Activated B cell treated with CpG ODN at 0.5 μM for 24 hours (primary cell): ENCODE results near the gene ADARB2. TPM values are rescaled to one million over a fixed set of nuclear protein-coding genes. Genes with fewer than 3 reads are reported as not detected.
A peak's percentile ranks its signal among the peaks of the same experiment; 100 is the strongest.

Experiments used
- ATAC-seq: fragments of 200-7000 bp; cut with Tn5 transposase; one replicate; pipeline ENCODE4 v1.10.0; 2021; ENCODE audit warnings: low read depth, mild to moderate bottlenecking, moderate library complexity
- CTCF ChIA-PET: fragments of 350-600 bp; sonication (Branson Sonifier 250); formaldehyde crosslinking; loops from one replicate; lab custom pipeline; 2021; ENCODE audit warnings: antibody characterized with exemption; lab: Charles Lee
- POLR2A ChIA-PET: fragments of 350-600 bp; sonication (Branson Sonifier 250); formaldehyde crosslinking; loops from one replicate; lab custom pipeline; 2021; ENCODE audit warnings: antibody characterized with exemption; lab: Charles Lee
- DNase-seq: peaks from one replicate; pipeline ENCODE4 v3.0.0; 2022
- H3K27ac Mint-ChIP-seq: one replicate; pipeline ENCODE4 v1.8.0; 2020; ENCODE audit warnings: mixed read lengths
- H3K27me3 Mint-ChIP-seq: one replicate; pipeline ENCODE4 v1.8.0; 2021; ENCODE audit warnings: mixed read lengths
- H3K36me3 Mint-ChIP-seq: one replicate; pipeline ENCODE4 v1.8.0; 2021; ENCODE audit warnings: low read depth, mixed read lengths
- H3K4me1 Mint-ChIP-seq: one replicate; pipeline ENCODE4 v1.8.0; 2021; ENCODE audit warnings: mixed read lengths
- H3K4me3 Mint-ChIP-seq: one replicate; pipeline ENCODE4 v1.8.0; 2020; ENCODE audit warnings: mild to moderate bottlenecking, mixed read lengths
- H3K9me3 Mint-ChIP-seq: one replicate; pipeline ENCODE4 v1.8.0; 2020; ENCODE audit warnings: mixed read lengths
- intact Hi-C: fragments of 100-400 bp; cut with micrococcal nuclease; formaldehyde crosslinking; loops from one replicate; pipeline ENCODE4 v1.15.1; 2024
- total RNA-seq: library from RNA; stranded (reverse); gene quantifications from 2 replicates; pipeline ENCODE4 v1.2.3, GENCODE V29; 2022
- TF ChIP-seq, protein P1 (sequence below): fragments of 200-600 bp; IDR thresholded peaks from one replicate; pipeline ENCODE4 v1.8.0; 2022; ENCODE audit warnings: antibody characterized with exemption, mild to moderate bottlenecking

The ADARB2 gene
- total RNA-seq, 1 donor from 2014 or later = 0.11 TPM

DNA sequence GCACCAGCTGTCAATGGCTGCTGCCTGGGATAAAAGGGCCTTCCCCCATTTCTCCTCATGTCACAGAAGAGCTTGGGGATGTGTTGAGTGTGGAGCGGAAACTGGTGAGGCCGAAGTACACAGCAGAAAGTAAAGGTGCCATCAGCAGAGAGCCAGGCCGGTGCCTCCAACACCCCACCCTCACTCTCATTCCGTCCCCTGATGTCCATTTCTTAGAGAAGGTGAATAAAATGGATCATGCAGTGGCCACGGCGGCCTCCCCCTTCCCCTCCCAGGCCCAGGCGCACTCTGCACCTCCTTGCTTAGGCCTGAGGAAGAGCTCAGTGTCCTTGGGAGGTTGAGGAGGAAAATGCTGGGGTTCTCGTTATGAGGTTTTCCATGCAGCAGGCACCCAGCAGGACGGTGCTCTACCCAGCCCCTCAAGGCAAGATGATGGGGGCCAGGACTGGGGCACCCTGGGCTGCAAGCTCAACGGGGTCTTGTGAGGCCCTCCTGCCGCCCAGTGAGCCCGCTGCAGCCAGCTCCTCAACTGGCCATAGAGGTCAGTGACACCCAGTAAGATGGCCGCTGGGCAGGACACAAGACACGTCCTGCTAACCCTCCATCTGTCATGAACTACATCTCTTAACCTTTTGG, 163.9 kb downstream of the ADARB2 start:
- intact Hi-C loops = no loop called here
- DNase-seq (peak; percentile 4), ATAC-seq (no peak)
- H3K4me1 Mint-ChIP-seq = peaks cover 45% of the 10 kb centered on the region
- H3K27ac Mint-ChIP-seq = no peak overlapping the region
- ChIA-PET POLR2A (no interaction called here), CTCF (no interaction called here)
- TF ChIP-seq, protein P1, sequence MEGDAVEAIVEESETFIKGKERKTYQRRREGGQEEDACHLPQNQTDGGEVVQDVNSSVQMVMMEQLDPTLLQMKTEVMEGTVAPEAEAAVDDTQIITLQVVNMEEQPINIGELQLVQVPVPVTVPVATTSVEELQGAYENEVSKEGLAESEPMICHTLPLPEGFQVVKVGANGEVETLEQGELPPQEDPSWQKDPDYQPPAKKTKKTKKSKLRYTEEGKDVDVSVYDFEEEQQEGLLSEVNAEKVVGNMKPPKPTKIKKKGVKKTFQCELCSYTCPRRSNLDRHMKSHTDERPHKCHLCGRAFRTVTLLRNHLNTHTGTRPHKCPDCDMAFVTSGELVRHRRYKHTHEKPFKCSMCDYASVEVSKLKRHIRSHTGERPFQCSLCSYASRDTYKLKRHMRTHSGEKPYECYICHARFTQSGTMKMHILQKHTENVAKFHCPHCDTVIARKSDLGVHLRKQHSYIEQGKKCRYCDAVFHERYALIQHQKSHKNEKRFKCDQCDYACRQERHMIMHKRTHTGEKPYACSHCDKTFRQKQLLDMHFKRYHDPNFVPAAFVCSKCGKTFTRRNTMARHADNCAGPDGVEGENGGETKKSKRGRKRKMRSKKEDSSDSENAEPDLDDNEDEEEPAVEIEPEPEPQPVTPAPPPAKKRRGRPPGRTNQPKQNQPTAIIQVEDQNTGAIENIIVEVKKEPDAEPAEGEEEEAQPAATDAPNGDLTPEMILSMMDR = no peak
- no peaks in the 10 kb centered on the region for H3K9me3 Mint-ChIP-seq
- peaks cover 23% of the 10 kb centered on the region for H3K27me3 Mint-ChIP-seq
- H3K4me3 Mint-ChIP-seq = no peak overlapping the region
- no peaks in the 10 kb centered on the region for H3K36me3 Mint-ChIP-seq

DNA sequence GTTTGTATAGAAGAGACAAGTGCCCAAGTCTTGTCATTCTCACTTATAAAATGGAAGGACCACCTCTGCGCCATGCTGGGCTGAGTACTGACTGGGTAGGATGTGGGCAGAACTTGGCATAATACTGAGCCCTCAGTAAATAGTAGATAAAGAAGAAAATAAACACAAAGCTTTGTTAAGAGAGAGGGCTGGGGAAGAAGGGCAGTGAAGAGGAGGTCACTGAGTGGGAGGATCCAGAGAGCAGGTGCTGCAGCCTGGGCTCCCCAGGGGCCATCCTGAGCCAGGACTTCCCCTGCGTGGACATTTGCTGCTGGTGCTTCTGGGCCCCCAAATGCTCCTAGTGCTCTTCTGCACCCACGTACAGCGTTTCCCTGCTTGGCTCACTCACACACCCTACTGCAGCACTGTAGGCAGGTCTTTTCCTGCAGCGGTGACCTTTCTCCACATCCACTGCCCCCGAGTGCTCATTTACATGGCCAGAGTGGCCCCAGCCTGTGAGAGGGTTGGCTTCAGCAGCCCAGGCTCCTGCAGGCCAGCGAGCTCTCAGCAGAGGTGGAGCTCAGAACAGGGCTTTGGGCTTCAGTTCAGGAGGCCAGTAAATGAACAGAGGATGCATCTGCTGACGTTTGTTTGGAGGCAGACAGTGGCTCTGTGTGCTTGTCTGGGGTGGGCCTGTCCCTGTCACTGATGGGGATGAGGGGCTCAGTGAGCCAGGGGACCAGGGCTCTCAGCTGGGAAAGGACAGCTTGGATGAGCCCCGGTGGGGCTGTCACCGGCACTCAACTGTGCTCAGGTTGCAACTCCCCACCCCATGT, 164.6 kb downstream of the ADARB2 start:
- Mint-ChIP-seq H3K4me3 (no peak overlapping the region), H3K4me1 (peaks cover 40% of the 10 kb centered on the region), H3K27me3 (peaks cover 23% of the 10 kb centered on the region), H3K36me3 (no peaks in the 10 kb centered on the region), H3K9me3 (no peaks in the 10 kb centered on the region), H3K27ac (no peak overlapping the region)
- TF ChIP-seq, protein P1 = no peak
- CTCF ChIA-PET = no interaction called here
- no peak for ATAC-seq
- peak; percentile 13 for DNase-seq
- POLR2A ChIA-PET = no interaction called here
- intact Hi-C loops = no loop called here

DNA sequence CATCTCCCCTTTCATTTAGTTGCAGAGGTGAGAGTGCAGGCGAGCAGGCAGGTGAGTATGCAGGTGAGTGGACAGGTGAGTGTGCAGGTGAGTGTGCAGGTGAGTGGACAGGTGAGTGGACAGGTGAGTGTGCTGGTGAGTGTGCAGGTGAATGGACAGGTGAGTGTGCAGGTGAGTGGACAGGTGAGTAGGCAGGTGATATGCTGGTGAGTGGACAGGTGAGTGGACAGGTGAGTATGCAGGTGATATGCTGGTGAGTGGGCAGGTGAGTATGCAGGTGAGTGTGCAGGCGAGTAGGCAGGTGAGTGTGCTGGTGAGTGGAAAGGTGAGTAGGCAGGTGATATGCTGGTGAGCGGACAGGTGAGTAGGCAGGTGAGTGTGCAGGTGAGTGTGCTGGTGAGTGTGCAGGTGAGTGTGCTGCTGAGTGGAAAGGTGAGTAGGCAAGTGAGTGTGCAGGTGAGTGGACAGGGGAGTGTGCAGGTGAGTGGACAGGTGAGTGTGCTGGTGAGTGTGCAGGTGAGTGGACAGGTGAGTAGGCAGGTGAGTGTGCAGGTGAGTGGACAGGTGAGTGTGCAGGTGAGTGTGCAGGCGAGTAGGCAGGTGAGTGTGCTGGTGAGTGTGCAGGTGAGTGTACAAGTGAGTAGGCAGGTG, 165.6 kb downstream of the ADARB2 start:
- intact Hi-C loops = no loop called here
- H3K27ac Mint-ChIP-seq = no peak overlapping the region
- H3K4me1 Mint-ChIP-seq = peaks cover 30% of the 10 kb centered on the region
- TF ChIP-seq, protein P1 = no peak
- peaks cover 23% of the 10 kb centered on the region for H3K27me3 Mint-ChIP-seq
- H3K36me3 Mint-ChIP-seq = no peaks in the 10 kb centered on the region
- ChIA-PET CTCF (no interaction called here), POLR2A (no interaction called here)
- DNase-seq (no peak), ATAC-seq (no peak)
- H3K4me3 Mint-ChIP-seq = no peak overlapping the region
- no peaks in the 10 kb centered on the region for H3K9me3 Mint-ChIP-seq

DNA sequence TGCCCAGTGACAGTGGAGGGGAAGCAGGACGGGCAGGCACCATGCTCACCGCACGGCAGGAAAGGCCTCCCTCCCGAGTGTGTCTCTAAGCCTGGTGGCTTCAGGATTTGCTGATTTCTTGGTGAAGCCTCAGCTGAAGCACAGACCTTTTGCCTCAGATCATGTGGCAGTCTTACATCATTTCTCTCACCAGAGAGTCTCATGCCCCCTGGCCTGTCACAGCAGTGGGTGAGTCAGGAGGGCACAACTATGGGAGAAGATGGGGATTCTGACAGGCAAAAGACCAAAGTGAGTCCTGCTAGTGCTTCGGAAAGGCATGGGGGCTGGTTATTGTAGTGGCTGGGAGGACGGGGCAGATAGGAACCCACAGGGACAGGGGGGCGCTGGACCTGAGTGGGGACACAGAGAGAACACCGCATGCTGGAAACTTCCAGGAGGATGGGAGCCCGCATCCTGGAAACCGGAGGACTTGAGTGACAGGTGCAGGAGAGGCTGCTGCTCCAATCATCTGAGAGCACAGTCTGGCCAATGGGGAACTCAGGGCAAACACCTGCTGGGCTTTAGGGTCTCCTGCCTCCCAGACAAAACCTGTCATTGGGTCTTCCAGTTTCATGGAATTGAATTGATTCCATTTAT, 166.8 kb downstream of the ADARB2 start:
- Mint-ChIP-seq H3K4me3 (no peak overlapping the region), H3K36me3 (no peaks in the 10 kb centered on the region), H3K4me1 (peaks cover 19% of the 10 kb centered on the region), H3K9me3 (no peaks in the 10 kb centered on the region), H3K27ac (no peak overlapping the region), H3K27me3 (peaks cover 20% of the 10 kb centered on the region)
- no peak for DNase-seq
- ChIA-PET POLR2A (no interaction called here), CTCF (no interaction called here)
- TF ChIP-seq, protein P1 = no peak
- intact Hi-C loops = no loop called here
- ATAC-seq = no peak

DNA sequence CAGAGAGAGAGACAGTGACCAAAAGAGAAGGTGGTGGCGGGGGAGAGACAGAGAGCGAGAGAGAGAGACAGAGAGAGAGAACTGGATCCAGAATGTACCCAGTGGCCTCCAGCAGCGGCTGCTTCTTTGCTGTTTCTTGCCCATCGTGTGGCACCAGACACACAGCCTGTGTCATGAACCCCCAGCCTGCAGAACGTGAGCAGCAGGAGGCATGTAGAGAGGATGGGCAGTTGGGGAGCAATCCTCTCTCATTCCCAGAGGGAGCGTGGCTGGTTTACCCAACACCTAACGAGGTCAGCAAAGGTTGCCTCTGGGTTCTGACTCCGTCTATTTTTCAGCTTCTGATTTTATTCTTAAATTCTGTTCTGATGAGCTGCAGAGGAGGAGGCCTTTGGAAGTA, 168.1 kb downstream of the ADARB2 start:
- DNase-seq = no peak
- TF ChIP-seq, protein P1 = no peak
- CTCF ChIA-PET = no interaction called here
- Mint-ChIP-seq H3K4me3 (no peak overlapping the region), H3K27me3 (peaks cover 19% of the 10 kb centered on the region), H3K36me3 (no peaks in the 10 kb centered on the region), H3K27ac (no peak overlapping the region), H3K9me3 (no peaks in the 10 kb centered on the region), H3K4me1 (peaks cover 8% of the 10 kb centered on the region)
- intact Hi-C loops = no loop called here
- POLR2A ChIA-PET = no interaction called here
- no peak for ATAC-seq
